ENCODE data around the gene LINGO4.

The LINGO4 gene

GRCh38 chr1:151809290-151809984 is 4.2 kb upstream of the LINGO4 start:
- DNase-seq (ENCODE audit: low read depth), result no peak
- no peak overlapping the region for H3K4me3 ChIP-seq (ENCODE audit: low read length)
- no peak for TF ChIP-seq CTCF (conservative IDR thresholded peaks at IDR 0.05; ENCODE audit: low read depth, low read length)

DNA sequence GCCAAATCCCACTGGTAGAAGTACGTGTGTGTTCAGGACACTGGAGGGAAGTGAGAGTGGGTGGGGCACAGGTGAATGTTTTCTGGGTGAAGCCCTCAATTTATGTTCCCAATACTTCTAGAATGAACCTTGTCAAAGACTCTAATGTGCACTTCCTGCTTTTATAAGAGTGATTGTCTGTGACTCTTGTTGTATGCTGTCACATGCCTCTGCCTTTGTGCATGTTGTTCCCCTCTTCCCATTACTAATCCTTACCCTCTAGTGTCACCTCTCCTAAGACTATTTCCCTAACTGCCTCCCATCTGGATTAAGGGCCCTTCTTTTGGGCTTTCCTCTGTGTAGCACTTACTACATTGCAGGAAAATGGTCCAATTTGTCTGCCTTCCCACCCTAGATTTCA is 2.5 kb upstream of the LINGO4 start:
- TF ChIP-seq CTCF (conservative IDR thresholded peaks at IDR 0.05; ENCODE audit: low read depth, low read length), result no peak
- no peak for DNase-seq (ENCODE audit: low read depth)
- no peak overlapping the region for H3K4me3 ChIP-seq (ENCODE audit: low read length)

- DNase-seq (ENCODE audit: low read depth), result no peak
- no peak for TF ChIP-seq CTCF (conservative IDR thresholded peaks at IDR 0.05; ENCODE audit: low read depth, low read length)
- no peak overlapping the region for H3K4me3 ChIP-seq (ENCODE audit: low read length)
Observed at GRCh38 chr1:151807131-151807530, 1.9 kb upstream of the LINGO4 start.

DNA sequence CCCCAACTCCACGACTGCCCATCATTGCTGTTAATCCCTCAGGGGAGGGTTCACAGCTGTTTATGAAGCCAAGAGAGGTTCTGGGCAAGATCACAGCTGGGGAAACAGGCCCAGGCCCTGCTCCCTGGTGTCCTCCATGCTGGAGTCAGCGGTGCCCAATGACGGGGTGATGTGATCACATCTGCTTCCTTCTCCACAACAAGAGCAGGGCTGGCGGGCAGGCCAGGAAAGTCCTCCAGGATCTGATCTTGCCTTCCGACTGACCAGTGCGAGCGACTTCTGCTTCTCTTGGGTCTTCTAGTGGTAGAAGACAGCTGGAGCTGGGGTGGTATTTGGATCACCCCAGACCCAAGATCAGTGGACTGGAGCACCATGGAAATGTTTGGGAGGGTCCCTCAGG is 951 bp upstream of the LINGO4 start:
- no peak for DNase-seq (ENCODE audit: low read depth)
- no peak for TF ChIP-seq CTCF (conservative IDR thresholded peaks at IDR 0.05; ENCODE audit: low read depth, low read length)
- H3K4me3 ChIP-seq (ENCODE audit: low read length), result no peak overlapping the region

DNA sequence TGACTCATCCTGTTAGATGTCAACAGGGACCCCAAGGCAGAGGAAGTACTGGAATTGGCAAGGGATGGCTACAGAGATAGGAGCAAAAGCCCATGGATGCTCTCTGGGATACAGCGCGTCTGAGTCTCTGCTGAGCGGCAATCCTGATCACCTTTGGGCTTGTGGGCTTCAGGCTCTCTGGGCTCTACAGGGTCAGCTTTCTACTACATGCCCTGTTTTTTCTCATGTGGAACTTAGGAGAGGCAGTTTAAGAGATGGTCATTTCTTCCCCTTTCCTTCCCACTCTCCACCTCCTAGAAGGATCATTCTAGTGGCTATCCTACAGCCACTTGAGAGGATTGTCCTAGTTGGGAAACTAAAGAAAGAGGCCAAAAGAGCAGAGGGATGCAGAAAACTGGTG is 1.3 kb downstream of the LINGO4 start:
- no peak overlapping the region for H3K4me3 ChIP-seq (ENCODE audit: low read length)
- DNase-seq (ENCODE audit: low read depth), result no peak
- no peak for TF ChIP-seq CTCF (conservative IDR thresholded peaks at IDR 0.05; ENCODE audit: low read depth, low read length)

- TF ChIP-seq CTCF (conservative IDR thresholded peaks at IDR 0.05; ENCODE audit: low read depth, low read length), result no peak
- no peak for DNase-seq (ENCODE audit: low read depth)
- H3K4me3 ChIP-seq (ENCODE audit: low read length), result no peak overlapping the region
Observed at GRCh38 chr1:151803164-151803563, 2.1 kb downstream of the LINGO4 start.

DNA sequence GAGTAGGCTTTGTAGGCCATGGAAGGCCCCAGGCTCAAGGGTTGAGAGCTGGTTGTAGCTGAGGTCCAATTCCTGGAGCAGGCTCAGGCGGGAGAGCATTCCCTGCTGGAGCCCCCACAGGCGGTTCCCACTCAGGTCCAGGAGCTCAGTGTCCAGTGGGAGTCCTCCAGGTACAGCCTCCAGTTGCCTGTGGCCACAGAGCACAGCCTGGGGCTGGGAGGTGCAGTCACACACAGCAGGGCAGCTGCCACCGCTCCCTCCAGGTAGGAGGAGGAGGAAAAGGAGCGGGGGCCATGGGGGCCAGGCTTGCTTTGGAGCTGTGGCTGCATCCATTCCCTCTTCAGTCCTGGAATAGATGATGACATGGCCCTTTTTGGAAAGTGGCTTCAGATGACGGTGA is 2.8 kb downstream of the LINGO4 start:
- no peak for DNase-seq (ENCODE audit: low read depth)
- H3K4me3 ChIP-seq (ENCODE audit: low read length), result no peak overlapping the region
- no peak for TF ChIP-seq CTCF (conservative IDR thresholded peaks at IDR 0.05; ENCODE audit: low read depth, low read length)
